ENCODE results near the gene ARAP1. TPM values are rescaled to one million over a fixed set of nuclear protein-coding genes. Genes with fewer than 3 reads are reported as not detected.
A peak's percentile ranks its signal among the peaks of the same experiment; 100 is the strongest.

ARAP1 gene
- total RNA-seq: 10 to 100 TPM; 32.9 to 76.7 (median 41.2) TPM
- long read RNA-seq, partial matches to known transcripts: 0 of 1 reads
- long read RNA-seq, other reads (novel, unspliced or antisense): 1 of 1 reads

DNA sequence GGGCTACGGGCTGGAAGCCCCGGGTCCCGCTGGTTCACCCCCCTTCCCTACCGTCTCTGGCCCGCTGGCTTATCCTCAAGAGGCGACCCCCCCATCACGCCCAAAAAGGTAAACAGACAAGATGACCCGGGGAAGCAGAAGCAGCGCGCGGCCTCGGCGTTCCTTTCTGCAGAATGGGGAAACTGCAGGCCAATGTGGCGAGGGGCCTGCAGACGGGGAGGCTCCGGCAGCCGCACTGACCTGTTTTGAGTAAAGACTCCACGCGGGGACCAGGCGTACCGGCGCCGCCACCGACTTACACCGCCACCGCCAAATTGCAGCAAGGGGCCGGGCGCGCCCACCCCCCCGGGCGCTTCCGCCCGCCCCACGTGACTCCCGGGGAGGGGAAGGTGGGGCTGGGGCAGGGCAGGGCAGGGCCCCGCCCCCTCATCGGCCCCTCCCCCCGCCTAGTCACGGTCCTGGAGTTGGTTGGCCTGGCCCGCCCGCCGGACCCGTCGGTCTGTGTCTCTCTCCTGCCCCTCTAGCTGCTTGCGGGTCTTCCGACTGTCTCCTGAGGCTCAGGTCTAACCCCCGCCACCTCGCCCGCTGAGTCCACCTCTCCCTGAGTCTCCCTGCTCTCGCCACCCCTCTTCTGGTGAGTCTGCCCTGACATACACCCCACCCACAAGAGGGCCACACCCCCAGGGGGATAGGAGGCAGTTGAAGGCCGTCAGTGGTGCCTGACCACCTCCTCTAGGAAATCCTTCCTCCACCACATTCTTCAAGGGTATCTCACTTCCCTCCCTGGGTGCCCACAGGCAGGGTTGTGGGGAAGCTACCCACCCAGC lies at the start of gene ARAP1:
ARAP1 (minus strand) TSS at position 321 of the 827 bp plus-strand sequence. CDS start 25,280 bp downstream, outside the sequence.
- Histone ChIP-seq H3K9me3 (no peaks in the 10 kb centered on the region), H3K27ac (peak within 1 kb of the TSS; percentile 36 to 53 (median 44)), H3K36me3 (peaks cover 0 to 29% (median 14%) of the 10 kb centered on the region in 4 donors), H3K4me3 (peak within 1 kb of the TSS; percentile 57 to 62 (median 62)), H3K4me1 (peaks cover 0 to 31% (median 6%) of the 10 kb centered on the region in 4 donors), H3K27me3 (no peaks in the 10 kb centered on the region)
- 2% methylated on average over 7 of the region's 51 CpGs for WGBS (ENCODE audit: insufficient coverage, low coverage, low lambda C conversion rate, missing lambda C conversion rate)
- ATAC-seq: peak; percentile 81 to 86 (median 84)
- TF ChIP-seq CTCF (IDR thresholded peaks at IDR 0.05) (no peak), POLR2A (IDR thresholded peaks at IDR 0.05) (peak; percentile 30)
- intact Hi-C loops (cut with DNase I): no loop called here
- peak; percentile 77 to 81 (median 79) for DNase-seq

DNA sequence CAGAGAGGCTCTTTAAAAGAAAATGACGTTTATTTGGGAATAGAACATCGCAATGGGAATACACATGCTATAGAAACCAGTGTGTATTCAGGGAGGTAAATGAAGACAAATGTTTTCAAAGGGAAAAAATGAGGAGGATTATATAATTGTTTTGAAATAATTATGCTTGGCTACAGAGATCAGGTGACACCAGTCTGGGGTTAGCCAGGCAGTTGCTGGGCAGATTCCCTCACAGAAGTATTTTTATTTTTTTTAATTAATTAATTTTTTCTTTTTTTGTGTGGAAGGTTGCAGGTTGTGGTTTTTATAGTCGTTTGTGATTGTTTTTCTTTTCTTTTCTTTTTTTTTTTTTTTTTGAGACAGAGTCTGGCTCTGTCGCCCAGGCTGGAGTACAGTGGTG lies 47.2 kb upstream of the ARAP1 start:
- ATAC-seq (no peak), DNase-seq (no peak)
- Histone ChIP-seq H3K9me3 (no peaks in the 10 kb centered on the region), H3K4me1 (peaks cover 0 to 8% (median under 1%) of the 10 kb centered on the region in 4 donors), H3K27ac (no peak overlapping the region), H3K27me3 (no peaks in the 10 kb centered on the region), H3K4me3 (no peak overlapping the region), H3K36me3 (no peaks in the 10 kb centered on the region)
- WGBS (ENCODE audit: insufficient coverage, low coverage, low lambda C conversion rate, missing lambda C conversion rate): 48% methylated on average over 3 of the region's 4 CpGs
- TF ChIP-seq CTCF (IDR thresholded peaks at IDR 0.05) (no peak), POLR2A (IDR thresholded peaks at IDR 0.05) (no peak)
- intact Hi-C loops (cut with DNase I): no loop called here

GRCh38 chr11:72798361-72798760 lies 46.2 kb upstream of the ARAP1 start:
- intact Hi-C loops (cut with DNase I): no loop called here
- Histone ChIP-seq H3K27ac (no peak overlapping the region), H3K9me3 (no peaks in the 10 kb centered on the region), H3K4me1 (peaks cover 0 to 13% (median 2%) of the 10 kb centered on the region in 4 donors), H3K4me3 (no peak overlapping the region), H3K27me3 (no peaks in the 10 kb centered on the region), H3K36me3 (no peaks in the 10 kb centered on the region)
- ATAC-seq (no peak), DNase-seq (no peak)
- 67% methylated on average over 4 of the region's 4 CpGs for WGBS (ENCODE audit: insufficient coverage, low coverage, low lambda C conversion rate, missing lambda C conversion rate)
- no peak for TF ChIP-seq POLR2A (IDR thresholded peaks at IDR 0.05)
- TF ChIP-seq CTCF (IDR thresholded peaks at IDR 0.05): no peak

GRCh38 chr11:72793425-72794367 lies 41.5 kb upstream of the ARAP1 start, which contains the start of gene STARD10:
TSS of gene STARD10 (minus strand) at chr11:72794047. CDS start at chr11:72781181, 12,866 bp downstream.
- peaks cover 0 to 44% (median 11%) of the 10 kb centered on the region in 4 donors for H3K4me1 ChIP-seq
- H3K36me3 ChIP-seq: no peaks in the 10 kb centered on the region
- DNase-seq (peak; percentile 97), ATAC-seq (peak; percentile 91 to 96 (median 93))
- H3K9me3 ChIP-seq: no peaks in the 10 kb centered on the region
- under 1% methylated on average over 26 of the region's 55 CpGs for WGBS (ENCODE audit: insufficient coverage, low coverage, low lambda C conversion rate, missing lambda C conversion rate)
- intact Hi-C loops (cut with DNase I): loop anchor here in 1 of 2 donors (5.0 kb wide), 1 partner anchor 66 kb away; no protein-coding TSS in a partner anchor
- H3K27me3 ChIP-seq: no peaks in the 10 kb centered on the region
- peak within 1 kb of the TSS; percentile 55 to 84 (median 80) for H3K27ac ChIP-seq
- TF ChIP-seq POLR2A (IDR thresholded peaks at IDR 0.05) (no peak), CTCF (IDR thresholded peaks at IDR 0.05) (peak; percentile 98 to 100 (median 99))
- H3K4me3 ChIP-seq: peak within 1 kb of the TSS; percentile 57 to 74 (median 70)
